A673 (cell line): ENCODE data around the gene SLPI.

Source experiments
- CTCF ChIP-seq: fragments of 300-800, 200-600 bp; sonication (generic); conservative IDR thresholded peaks from 2 replicates; pipeline ENCODE4 v1.5.1; 2017; ENCODE audit warnings: low read depth, mild to moderate bottlenecking, antibody characterized with exemption, low read length, moderate library complexity, mixed read lengths
- EZH2 ChIP-seq: fragments of 200-600 bp; sonication (generic); IDR thresholded peaks from 2 replicates; pipeline ENCODE4 v1.6.1; 2017; ENCODE audit warnings: borderline replicate concordance, low read depth, mild to moderate bottlenecking, mixed read lengths, antibody characterized with exemption, low read length; ENCODE audit not compliant: poor library complexity, severe bottlenecking

DNA sequence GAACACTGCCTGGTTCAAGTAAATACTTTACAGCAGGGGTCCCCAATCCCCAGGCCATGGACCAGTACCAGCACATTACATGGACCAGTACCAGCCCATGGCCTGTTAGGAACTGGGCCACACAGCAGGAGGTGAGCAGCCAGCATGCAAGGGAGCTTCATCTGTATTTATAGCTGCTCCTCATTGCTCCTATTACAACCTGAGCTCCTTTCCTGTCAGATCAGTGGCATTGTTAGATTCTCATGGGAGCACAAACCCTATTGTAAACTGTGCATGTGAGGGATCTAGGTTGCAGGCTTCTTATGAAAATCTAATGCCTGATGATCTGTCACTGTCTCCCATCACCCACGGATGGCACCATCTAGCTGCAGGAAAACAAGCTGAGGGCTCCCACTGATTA lies 40.3 kb upstream of the SLPI start:
- no peak for TF ChIP-seq CTCF
- no peak for TF ChIP-seq EZH2
